Keratinocyte (primary cell): ENCODE data around the gene CHST15. TPM values are rescaled to one million over a fixed set of nuclear protein-coding genes. Genes with fewer than 3 reads are reported as not detected.

ENCODE experiments used
- DNase-seq: peaks from one replicate; pipeline ENCODE4 v3.0.0-alpha.2; 2011; ENCODE audit warnings: low read depth, missing footprints, low spot score
- FAIRE-seq: peaks from 2 replicates; lab custom pipeline; 2011; peaks lifted over from hg19 to GRCh38; lab: Jason Lieb, UNC
- H2AFZ ChIP-seq: 2 replicates; pipeline ENCODE4 v1.6.0; 2012; ENCODE audit warnings: low read length, control low read depth, inconsistent platforms; ENCODE audit not compliant: control insufficient read depth
- H3K27ac ChIP-seq: 2 replicates; pipeline ENCODE4 v1.5.1; 2011; ENCODE audit warnings: low read length; ENCODE audit not compliant: control insufficient read depth, insufficient read depth
- H3K27me3 ChIP-seq: 3 replicates; pipeline ENCODE4 v1.6.0; 2011; ENCODE audit warnings: low read length; ENCODE audit not compliant: control insufficient read depth, insufficient read depth; ENCODE audit errors: extremely low read depth
- H3K36me3 ChIP-seq, 2 experiments: 2 replicates in 1 of 2; 3 replicates in 1 of 2; pipeline ENCODE4 v1.5.1; 2011; ENCODE audit warnings: low read length in 2 of 2, mild to moderate bottlenecking in 1 of 2; ENCODE audit not compliant: control insufficient read depth in 2 of 2, insufficient read depth in 2 of 2; ENCODE audit errors: extremely low read depth in 1 of 2
- H3K4me1 ChIP-seq: 3 replicates; pipeline ENCODE4 v1.5.1; 2011; ENCODE audit warnings: low read length; ENCODE audit not compliant: control insufficient read depth, insufficient read depth; ENCODE audit errors: extremely low read depth
- H3K4me2 ChIP-seq: 3 replicates; pipeline ENCODE4 v1.6.0; 2011; ENCODE audit warnings: low read depth, low read length; ENCODE audit not compliant: control insufficient read depth, insufficient read depth; ENCODE audit errors: extremely low read depth
- H3K4me3 ChIP-seq, 3 experiments: fragments of 200-600 bp in 1 of 3; sonication (generic) in 1 of 3; 2 replicates in 2 of 3; 3 replicates in 1 of 3; pipeline ENCODE4 v1.5.1; 2011 to 2016; ENCODE audit warnings: low read length in 3 of 3, mild to moderate bottlenecking in 3 of 3, control low read depth in 2 of 3, inconsistent platforms in 1 of 3, low read depth in 1 of 3, mixed read lengths in 1 of 3, mixed run types in 1 of 3, moderate library complexity in 1 of 3; ENCODE audit not compliant: control insufficient read depth in 2 of 3, insufficient read depth in 2 of 3; ENCODE audit errors: extremely low read depth in 1 of 3
- H3K79me2 ChIP-seq: 2 replicates; pipeline ENCODE4 v1.6.0; 2012; ENCODE audit warnings: low read length; ENCODE audit not compliant: control insufficient read depth, insufficient read depth
- H3K9ac ChIP-seq: 3 replicates; pipeline ENCODE4 v1.6.0; 2011; ENCODE audit warnings: low read length; ENCODE audit not compliant: control insufficient read depth, insufficient read depth; ENCODE audit errors: extremely low read depth
- H3K9me1 ChIP-seq: 3 replicates; pipeline ENCODE4 v1.6.0; 2011; ENCODE audit warnings: low read length; ENCODE audit not compliant: control insufficient read depth, insufficient read depth; ENCODE audit errors: extremely low read depth
- H3K9me3 ChIP-seq: 2 replicates; pipeline ENCODE4 v1.5.1; 2012; ENCODE audit warnings: low read depth, low read length; ENCODE audit not compliant: control insufficient read depth
- H4K20me1 ChIP-seq: 3 replicates; pipeline ENCODE4 v1.6.0; 2011; ENCODE audit warnings: low read length; ENCODE audit not compliant: control insufficient read depth, insufficient read depth; ENCODE audit errors: extremely low read depth
- CTCF ChIP-seq, 3 experiments: IDR thresholded peaks in 1 of 3; conservative IDR thresholded peaks in 1 of 3; optimal IDR thresholded peaks in 1 of 3; 2 replicates in 2 of 3; 3 replicates in 1 of 3; pipeline versions ENCODE3 to v1.5.1; 2011; ENCODE audit warnings: low read length in 3 of 3, mild to moderate bottlenecking in 3 of 3, moderate library complexity in 2 of 3, control low read depth in 1 of 3, inconsistent platforms in 1 of 3; ENCODE audit not compliant: insufficient read depth in 2 of 3; ENCODE audit errors: extremely low read depth in 1 of 3
- EZH2 ChIP-seq: IDR thresholded peaks from one replicate; pipeline ENCODE4 v1.6.1; 2012; ENCODE audit warnings: inconsistent platforms, mild to moderate bottlenecking, low read length, moderate library complexity
- dilution Hi-C: fragments of 300-500 bp; cut with MboI; formaldehyde crosslinking; loops from one replicate; pipeline ENCODE4 v1.7.0; 2020; ENCODE audit warnings: low sequenced_read_pairs; ENCODE audit not compliant: extremely low pct_ligation_motif_present
- polyA plus RNA-seq, 5 experiments: library from polyadenylated mRNA; depleted of rRNA in 3 of 5; stranded (reverse) in 3 of 5; stranded (forward) in 1 of 5; unstranded in 1 of 5; fragments of >200 nt; gene quantifications; 1 replicate in 1 of 5; 2 replicates in 3 of 5; 3 replicates in 1 of 5; pipeline versions ENCODE4 v1.2.1 to v1.2.3, GENCODE V29; 2011 to 2012; ENCODE audit warnings: missing spikeins in 2 of 5, low read depth in 1 of 5, low replicate concordance in 1 of 5

The CHST15 gene
- polyA plus RNA-seq, 1 donor (not counting 4 experiments of a cell fraction or from before 2014, with no cell fraction given): 24.5 TPM

- no peak overlapping the region for H3K4me2 ChIP-seq
- H3K27me3 ChIP-seq: peaks cover 24% of the 10 kb centered on the region
- no peak overlapping the region for H3K4me3 ChIP-seq
- H3K36me3 ChIP-seq: no peaks in the 10 kb centered on the region
- no peak overlapping the region for H3K27ac ChIP-seq
- H2AFZ ChIP-seq: no peak overlapping the region
- TF ChIP-seq CTCF (optimal IDR thresholded peaks at IDR 0.05 in 1 of 3, IDR thresholded peaks at IDR 0.05 in 1 of 3, conservative IDR thresholded peaks at IDR 0.05 in 1 of 3; ENCODE audit: extremely low read depth in 1 of 3, insufficient read depth in 2 of 3, low read length in 3 of 3) (no peak), EZH2 (peak; percentile 90)
- peaks cover 3% of the 10 kb centered on the region for H3K9me3 ChIP-seq
- no peaks in the 10 kb centered on the region for H4K20me1 ChIP-seq
- no peaks in the 10 kb centered on the region for H3K4me1 ChIP-seq
- dilution Hi-C loops: no loop called here
- FAIRE-seq: no peak
- no peak overlapping the region for H3K9ac ChIP-seq
- no peaks in the 10 kb centered on the region for H3K79me2 ChIP-seq
- H3K9me1 ChIP-seq: no peaks in the 10 kb centered on the region
- DNase-seq: no peak
These were observed 120.7 kb downstream of the CHST15 start for GRCh38 chr10:123972481-123973401.

GRCh38 chr10:123970927-123971286 lies 122.5 kb downstream of the CHST15 start:
- Histone ChIP-seq H3K36me3 (no peaks in the 10 kb centered on the region), H3K9ac (no peak overlapping the region), H3K4me3 (no peak overlapping the region), H3K27ac (no peak overlapping the region), H3K4me1 (no peaks in the 10 kb centered on the region), H3K27me3 (peaks cover 26% of the 10 kb centered on the region), H3K4me2 (no peak overlapping the region), H4K20me1 (no peaks in the 10 kb centered on the region), H2AFZ (no peak overlapping the region), H3K9me3 (peaks cover 3% of the 10 kb centered on the region), H3K79me2 (no peaks in the 10 kb centered on the region), H3K9me1 (no peaks in the 10 kb centered on the region)
- FAIRE-seq (no peak), DNase-seq (no peak)
- dilution Hi-C loops: no loop called here
- TF ChIP-seq CTCF (optimal IDR thresholded peaks at IDR 0.05 in 1 of 3, IDR thresholded peaks at IDR 0.05 in 1 of 3, conservative IDR thresholded peaks at IDR 0.05 in 1 of 3; ENCODE audit: extremely low read depth in 1 of 3, insufficient read depth in 2 of 3, low read length in 3 of 3) (no peak), EZH2 (no peak)
